Hepatocyte (in vitro differentiated cells): ENCODE results near the gene FYN. TPM values are rescaled to one million over a fixed set of nuclear protein-coding genes. Genes with fewer than 3 reads are reported as not detected.

Experiments used
- DNase-seq: peaks from one replicate; pipeline ENCODE4 v3.0.0-alpha.2; 2016; ENCODE audit warnings: low spot score
- H2AFZ ChIP-seq: fragments of 200-600 bp; sonication (generic); 2 replicates; pipeline ENCODE4 v1.6.0; 2016; ENCODE audit warnings: antibody characterized with exemption, mild to moderate bottlenecking
- H3K27ac ChIP-seq: fragments of 200-600 bp; sonication (generic); 2 replicates; pipeline ENCODE4 v1.5.1; 2016; ENCODE audit warnings: mild to moderate bottlenecking
- H3K27me3 ChIP-seq: fragments of 200-600 bp; sonication (generic); 2 replicates; pipeline ENCODE4 v1.6.1; 2016
- H3K36me3 ChIP-seq: fragments of 200-600 bp; sonication (generic); replicated peaks from 2 replicates; pipeline ENCODE4 v1.5.1; 2016; ENCODE audit warnings: low read depth; ENCODE audit not compliant: insufficient read depth
- H3K4me1 ChIP-seq: fragments of 200-600 bp; sonication (generic); 2 replicates; pipeline ENCODE4 v1.5.1; 2016; ENCODE audit warnings: mild to moderate bottlenecking, moderate library complexity; ENCODE audit not compliant: insufficient read depth
- H3K4me2 ChIP-seq: fragments of 200-600 bp; sonication (generic); 2 replicates; pipeline ENCODE4 v1.6.0; 2016
- H3K4me3 ChIP-seq: fragments of 200-600 bp; sonication (generic); 2 replicates; pipeline ENCODE4 v1.5.1; 2016; ENCODE audit warnings: mild to moderate bottlenecking
- H3K79me2 ChIP-seq: fragments of 200-600 bp; sonication (generic); 2 replicates; pipeline ENCODE4 v1.6.0; 2017; ENCODE audit warnings: mild to moderate bottlenecking
- H3K9me2 ChIP-seq: fragments of 200-600 bp; sonication (generic); replicated peaks from 2 replicates; pipeline ENCODE4 v1.6.0; 2017; ENCODE audit warnings: mild to moderate bottlenecking; ENCODE audit not compliant: insufficient read depth
- H3K9me3 ChIP-seq: fragments of 200-600 bp; sonication (generic); 2 replicates; pipeline ENCODE4 v1.5.1; 2016; ENCODE audit warnings: low read depth, mild to moderate bottlenecking
- H4K20me1 ChIP-seq: fragments of 200-600 bp; sonication (generic); 2 replicates; pipeline ENCODE4 v1.6.0; 2016; ENCODE audit warnings: mild to moderate bottlenecking; ENCODE audit not compliant: insufficient read depth, poor library complexity, severe bottlenecking
- CTCF ChIP-seq: fragments of 200-600 bp; sonication (generic); IDR thresholded peaks from 2 replicates; pipeline ENCODE4 v1.5.1; 2016; ENCODE audit warnings: antibody characterized with exemption, mild to moderate bottlenecking; ENCODE audit not compliant: poor library complexity
- EZH2 ChIP-seq: fragments of 200-600 bp; sonication (generic); IDR thresholded peaks from 2 replicates; pipeline ENCODE4 v1.6.1; 2016; ENCODE audit warnings: antibody characterized with exemption, mild to moderate bottlenecking, borderline replicate concordance
- EZH2phosphoT487 ChIP-seq: fragments of 200-600 bp; sonication (generic); IDR thresholded peaks from one replicate; pipeline ENCODE4 v1.6.1; 2018; ENCODE audit warnings: antibody characterized with exemption, mild to moderate bottlenecking, low read depth, moderate library complexity; ENCODE audit not compliant: unreplicated experiment, severe bottlenecking
- WGBS: methylation state at CpG from one replicate; pipeline ENCODE4 v1.1.6; 2016; ENCODE audit warnings: low lambda C conversion rate; ENCODE audit errors: missing lambda C conversion rate; 5-methylcytosine and 5-hydroxymethylcytosine counted together
- polyA plus RNA-seq: library from polyadenylated mRNA; unstranded; fragments of >200 nt; fragmentation: Nextera tagmentation; extraction: Ambion mirVana; gene quantifications from 2 replicates; pipeline ENCODE4 v1.2.1, GENCODE V29; 2016
- total RNA-seq: library from RNA; depleted of rRNA; stranded (reverse); fragments of >200 nt; gene quantifications from 2 replicates; pipeline ENCODE4 v1.2.3, GENCODE V29; 2014

FYN gene
- total and polyA plus RNA-seq, 2 experiments from 2014 or later, result 40.0 to 70.1 TPM

- TF ChIP-seq CTCF, result no peak
- no peak for TF ChIP-seq EZH2phosphoT487
- TF ChIP-seq EZH2, result no peak
- Histone ChIP-seq H3K4me1 (no peaks in the 10 kb centered on the region), H3K27me3 (no peaks in the 10 kb centered on the region), H3K4me3 (no peak overlapping the region), H3K79me2 (no peaks in the 10 kb centered on the region), H2AFZ (no peak overlapping the region), H3K36me3 (no peaks in the 10 kb centered on the region), H3K9me2 (no peaks in the 10 kb centered on the region), H3K4me2 (no peak overlapping the region), H3K9me3 (no peaks in the 10 kb centered on the region), H4K20me1 (no peaks in the 10 kb centered on the region), H3K27ac (no peak overlapping the region)
- DNase-seq, result no peak
- 81% methylated on average over 8 of the region's 8 CpGs for WGBS
These were observed 97.9 kb downstream of the FYN start for GRCh38 chr6:111775145-111775922.

- no peak for DNase-seq
- Histone ChIP-seq H4K20me1 (no peaks in the 10 kb centered on the region), H3K4me2 (no peak overlapping the region), H3K36me3 (no peaks in the 10 kb centered on the region), H3K9me2 (no peaks in the 10 kb centered on the region), H3K9me3 (no peaks in the 10 kb centered on the region), H3K27ac (no peak overlapping the region), H3K27me3 (no peaks in the 10 kb centered on the region), H2AFZ (no peak overlapping the region), H3K4me1 (no peaks in the 10 kb centered on the region), H3K4me3 (no peak overlapping the region), H3K79me2 (no peaks in the 10 kb centered on the region)
- TF ChIP-seq CTCF (no peak), EZH2 (no peak), EZH2phosphoT487 (no peak)
- WGBS, result 94% methylated on average over 1 of the region's 1 CpG
These were observed 98.9 kb downstream of the FYN start for GRCh38 chr6:111774346-111774703.

- Histone ChIP-seq H3K9me2 (no peaks in the 10 kb centered on the region), H3K4me3 (no peak overlapping the region), H3K79me2 (no peaks in the 10 kb centered on the region), H3K27ac (no peak overlapping the region), H3K9me3 (no peaks in the 10 kb centered on the region), H3K27me3 (no peaks in the 10 kb centered on the region), H2AFZ (no peak overlapping the region), H3K36me3 (no peaks in the 10 kb centered on the region), H3K4me1 (no peaks in the 10 kb centered on the region), H4K20me1 (no peaks in the 10 kb centered on the region), H3K4me2 (no peak overlapping the region)
- DNase-seq, result no peak
- WGBS, result 92% methylated on average over 5 of the region's 7 CpGs
- TF ChIP-seq EZH2 (no peak), CTCF (no peak), EZH2phosphoT487 (no peak)
These were observed 99.5 kb downstream of the FYN start for GRCh38 chr6:111773501-111774345.
